Kidney capillary endothelial cell (primary cell): ENCODE measurements around the gene BCAS3.
"Not testable (repeated sequence)": the region's sequence is repeated elsewhere in the genome, so short reads cannot be mapped to it uniquely, and the experiment has no call there.

Experiments
- DNase-seq: peaks from one replicate; pipeline ENCODE4 v3.0.0-alpha.2; 2018; ENCODE audit warnings: low spot score

Gene BCAS3

DNA sequence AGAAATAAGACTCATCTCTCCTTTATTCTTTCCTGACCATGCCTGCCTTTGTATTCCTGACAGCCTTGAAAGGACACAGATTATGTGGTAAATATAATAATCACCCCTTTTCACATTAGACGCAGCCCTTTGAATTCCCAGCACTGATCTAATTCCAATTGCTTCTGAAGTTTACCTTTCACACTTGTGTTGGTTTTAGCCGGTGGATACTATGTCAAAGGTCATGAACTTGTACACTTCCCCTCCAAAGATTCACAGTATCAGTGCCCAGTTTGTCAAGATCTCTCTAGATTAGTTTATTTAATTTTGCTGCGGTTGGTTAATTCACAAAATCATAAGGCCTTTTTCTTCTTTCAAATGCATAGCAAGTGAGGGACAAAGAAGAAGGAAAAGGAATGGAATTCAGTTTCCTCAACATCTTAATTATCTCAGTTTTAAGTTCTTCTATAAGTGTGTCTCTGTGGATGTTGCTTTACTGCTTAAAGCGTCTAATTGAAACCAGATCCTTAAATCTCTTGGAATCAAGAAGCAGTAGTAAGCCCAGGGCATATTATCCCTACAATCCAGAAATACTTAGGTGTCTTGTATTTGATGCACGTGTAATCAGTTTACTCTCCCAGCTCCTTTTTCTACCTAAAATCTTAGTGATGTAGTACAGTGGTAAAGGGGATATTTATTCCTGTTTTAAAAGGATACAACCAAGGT, 547.7 kb downstream of the BCAS3 start:
- no peak for DNase-seq

DNA sequence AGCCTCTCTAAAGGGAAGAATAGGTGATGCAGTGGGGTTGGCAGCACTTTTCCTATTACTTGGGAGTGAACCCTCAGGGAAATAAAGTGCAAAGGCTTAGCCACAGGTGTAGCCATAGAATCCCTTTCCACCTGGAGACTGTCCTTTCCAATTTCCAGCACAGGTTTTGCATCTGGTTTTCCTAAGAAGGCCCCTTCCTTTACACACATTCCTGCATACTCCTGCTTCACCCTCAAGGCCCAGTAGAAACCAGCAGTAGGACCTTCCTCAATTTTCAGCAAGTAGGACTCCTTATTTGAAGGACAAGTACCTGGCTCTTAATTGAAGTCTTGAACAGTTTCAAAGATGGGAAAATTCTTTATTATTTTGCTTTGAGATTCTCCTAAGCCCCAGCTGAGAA, 550.2 kb downstream of the BCAS3 start:
- DNase-seq, result no peak

DNA sequence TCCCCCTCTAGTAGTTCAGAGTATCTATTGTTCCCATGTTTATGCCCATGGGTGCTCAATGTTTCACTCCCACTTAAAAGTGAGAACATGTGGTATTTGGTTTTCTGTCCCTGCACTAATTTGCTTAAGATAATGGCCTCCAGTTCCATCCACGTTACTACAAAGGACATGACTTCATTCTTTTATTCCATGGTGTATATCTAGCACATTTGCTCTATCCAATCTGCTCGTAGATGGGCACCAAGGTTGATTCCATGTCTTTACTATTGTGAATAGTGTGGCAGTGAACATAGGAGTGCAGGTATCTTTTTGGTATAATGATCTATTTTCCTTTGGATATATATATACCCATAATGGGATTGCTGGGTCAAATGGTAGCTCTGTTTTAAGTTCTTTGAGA, 552.8 kb downstream of the BCAS3 start:
- no peak for DNase-seq

DNA sequence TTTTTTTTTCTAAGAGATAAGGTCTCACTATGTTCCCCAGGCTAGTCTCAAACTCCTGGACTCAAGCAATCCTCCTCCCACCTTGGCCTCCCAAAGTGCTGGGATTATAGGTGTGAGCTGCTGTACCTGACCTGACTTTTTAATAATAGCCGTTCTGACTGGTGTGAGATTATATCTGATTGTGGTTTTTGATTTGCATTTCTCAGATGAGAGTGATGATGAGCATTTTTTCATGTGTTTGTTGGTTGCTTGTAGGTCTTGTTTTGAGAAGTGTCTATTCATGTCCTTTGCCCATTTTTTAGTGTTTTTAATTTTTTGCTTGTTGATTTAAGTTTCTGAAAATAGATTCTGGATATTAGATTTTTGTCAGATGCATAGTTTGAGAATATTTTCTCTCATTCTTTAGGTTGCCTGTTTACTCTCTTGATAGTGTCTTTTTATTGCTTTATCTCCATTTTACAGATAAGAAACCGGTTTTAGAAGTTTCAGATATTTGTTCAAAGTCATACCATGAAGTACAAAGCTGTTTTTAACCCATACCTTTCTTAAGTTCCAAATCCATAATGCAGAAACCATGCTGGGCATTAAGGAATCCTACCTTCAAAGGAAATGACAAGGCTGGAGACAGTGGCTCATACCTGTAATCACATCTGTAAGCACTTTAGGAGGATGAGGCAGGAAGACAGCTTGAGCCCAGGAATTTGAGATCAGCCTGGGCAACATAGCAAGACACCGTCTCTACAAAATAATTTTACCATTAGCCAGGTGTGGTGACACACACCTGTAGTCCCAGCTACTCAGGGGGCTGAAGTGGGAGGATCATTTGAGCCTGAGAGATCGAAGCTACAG, 553.5 kb downstream of the BCAS3 start:
- DNase-seq, result no peak

DNA sequence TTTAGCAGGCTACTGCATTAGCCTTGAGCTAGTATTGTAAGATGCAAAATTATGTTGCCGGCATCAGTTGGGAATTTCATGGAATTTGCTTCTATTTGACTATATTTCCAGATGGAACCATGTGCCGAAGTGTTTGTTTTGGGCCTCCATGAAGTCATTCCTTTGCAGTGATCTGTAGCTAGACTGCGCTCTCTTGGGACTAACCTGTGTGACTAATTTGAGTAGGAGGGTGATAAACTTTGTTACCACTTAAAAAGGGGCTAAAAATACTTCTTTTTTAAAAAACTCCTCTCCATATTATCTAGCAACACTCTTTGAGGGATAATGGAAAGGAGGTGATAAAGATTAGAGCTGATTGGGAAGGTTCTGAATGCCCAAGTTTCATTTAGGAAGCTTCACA, 555.2 kb downstream of the BCAS3 start:
- DNase-seq, result no peak

DNA sequence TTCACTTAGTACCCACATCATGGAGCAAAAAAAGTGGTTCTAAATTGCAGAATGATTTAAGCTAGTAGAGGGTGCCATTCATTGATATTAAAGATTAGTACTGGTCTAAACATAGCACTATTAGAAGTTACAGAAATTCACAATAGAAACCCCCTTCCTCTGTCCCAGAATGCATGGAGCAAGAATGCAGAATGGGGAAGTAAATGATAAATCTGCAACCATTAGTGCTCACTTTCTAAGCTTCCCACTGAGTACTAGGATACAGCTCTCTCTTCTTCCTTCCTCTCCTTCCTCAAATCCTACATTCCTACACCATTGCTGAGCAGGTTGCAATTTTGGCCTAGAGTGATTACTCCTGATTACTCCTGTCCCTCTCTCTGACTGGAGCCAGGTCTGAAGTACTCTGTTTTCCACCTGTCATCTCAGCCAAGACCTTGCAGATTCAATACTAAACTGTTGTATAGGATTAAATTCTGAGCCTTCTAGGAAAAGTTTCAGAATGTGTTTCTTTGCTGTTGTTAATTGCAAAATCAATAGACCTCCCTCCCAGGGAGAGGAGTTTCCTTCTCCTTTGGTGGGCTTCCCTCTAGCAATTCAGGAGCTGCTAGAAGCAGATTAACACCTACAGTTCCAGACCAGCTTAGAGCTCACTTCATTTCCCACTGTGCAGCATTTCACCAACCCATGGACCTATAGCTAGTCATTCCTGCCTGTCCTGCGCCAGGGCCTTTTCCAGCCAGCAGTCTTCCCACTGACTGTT, 556.5 kb downstream of the BCAS3 start:
- DNase-seq, result no peak

DNA sequence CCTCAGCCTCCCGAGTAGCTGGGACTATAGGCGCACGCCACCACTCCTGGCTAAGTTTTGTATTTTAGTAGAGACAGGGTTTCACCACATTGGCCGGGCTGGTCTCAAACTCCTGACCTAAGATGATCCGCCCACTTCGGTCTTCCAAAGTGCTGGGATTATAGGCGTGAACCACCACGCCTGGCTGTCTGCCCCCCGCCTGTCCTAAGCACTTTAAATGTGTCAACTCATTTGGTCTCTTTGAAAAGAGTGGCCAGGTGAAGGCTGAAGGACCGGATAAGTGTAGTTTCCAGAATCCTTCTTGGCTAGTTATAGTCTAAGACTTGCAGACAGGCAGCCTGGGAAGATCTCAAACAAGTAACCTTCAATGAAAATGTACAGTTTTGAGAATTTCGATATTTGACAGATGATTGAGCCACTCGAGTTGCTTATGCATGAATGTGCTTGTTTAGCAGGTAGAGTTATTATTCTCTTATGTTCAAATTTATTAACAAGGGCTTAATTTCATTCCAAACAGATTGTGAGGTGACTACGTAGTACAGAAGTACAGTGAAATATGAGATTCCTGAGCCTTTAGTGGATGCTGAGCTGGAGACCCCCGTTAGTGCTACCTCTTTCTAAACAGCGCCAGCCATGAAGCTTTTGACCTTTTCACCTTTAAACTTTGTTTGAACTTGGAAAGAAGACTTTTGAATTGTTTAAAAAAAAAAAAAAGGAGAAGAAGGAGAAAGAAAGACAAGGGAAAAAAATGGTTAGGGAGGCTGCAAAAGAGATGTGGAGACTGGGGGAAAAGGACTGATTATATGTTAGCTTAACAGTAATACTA, 557.6 kb downstream of the BCAS3 start:
- no peak for DNase-seq

DNA sequence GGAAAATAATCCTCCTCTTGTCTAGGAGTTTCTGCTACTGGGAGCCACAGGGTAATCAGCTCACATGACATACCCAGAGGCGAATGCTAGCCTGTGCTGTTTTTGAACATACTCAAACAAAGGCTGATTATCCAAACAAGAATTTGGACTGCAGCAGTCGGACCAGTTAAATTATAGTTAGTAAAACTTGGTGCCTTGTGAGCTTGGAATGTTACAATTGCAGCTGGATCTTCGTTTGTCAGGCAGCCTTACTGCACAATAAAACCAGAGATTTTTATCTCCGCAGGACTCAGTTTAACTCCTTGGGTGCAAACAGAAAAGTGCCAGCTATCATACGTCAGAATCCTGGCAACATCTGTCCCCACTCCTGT, 558.2 kb downstream of the BCAS3 start:
- DNase-seq, result no peak

DNA sequence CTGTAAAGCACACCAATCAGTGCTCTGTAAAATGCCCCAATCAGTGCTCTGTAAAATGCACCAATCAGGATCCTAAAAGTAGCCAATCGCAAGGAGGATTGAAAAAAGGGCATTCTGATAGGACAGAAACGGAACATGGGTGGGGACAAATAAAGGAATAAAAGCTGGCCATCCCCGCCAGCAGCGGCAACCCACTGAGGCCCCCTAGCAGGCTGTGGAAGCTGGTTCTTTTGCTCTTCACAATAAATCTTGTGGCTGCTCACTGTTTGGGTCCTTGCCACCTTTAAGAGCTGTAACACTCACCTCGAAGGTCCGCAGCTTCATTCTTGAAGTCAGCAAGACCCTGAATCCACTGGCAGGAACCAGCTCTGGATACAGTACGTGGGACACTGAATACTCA, 559.6 kb downstream of the BCAS3 start:
- DNase-seq, result no peak

DNA sequence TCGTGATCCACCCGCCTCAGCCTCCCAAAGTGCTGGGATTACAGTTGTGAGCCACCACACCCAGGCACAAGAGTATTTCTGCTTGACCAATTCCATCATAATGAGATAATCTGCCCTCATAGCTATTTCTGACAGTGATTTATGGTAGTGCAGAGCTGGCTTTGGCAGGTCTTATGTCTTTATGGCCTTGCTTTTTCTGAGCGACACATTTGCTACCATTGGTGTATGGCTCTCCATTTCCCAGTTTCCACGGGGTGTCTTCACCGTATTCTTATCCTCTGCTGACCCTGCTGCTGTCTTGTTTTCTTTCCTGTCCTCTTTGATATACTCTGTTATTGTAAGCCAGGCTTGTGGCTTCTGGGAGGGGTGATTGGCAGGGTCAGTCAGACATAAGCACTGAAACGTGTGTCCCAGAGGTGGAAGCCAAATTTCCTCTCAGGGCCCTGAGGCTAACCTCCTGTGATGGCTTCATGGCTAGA, 560.8 kb downstream of the BCAS3 start:
- DNase-seq, result no peak

DNA sequence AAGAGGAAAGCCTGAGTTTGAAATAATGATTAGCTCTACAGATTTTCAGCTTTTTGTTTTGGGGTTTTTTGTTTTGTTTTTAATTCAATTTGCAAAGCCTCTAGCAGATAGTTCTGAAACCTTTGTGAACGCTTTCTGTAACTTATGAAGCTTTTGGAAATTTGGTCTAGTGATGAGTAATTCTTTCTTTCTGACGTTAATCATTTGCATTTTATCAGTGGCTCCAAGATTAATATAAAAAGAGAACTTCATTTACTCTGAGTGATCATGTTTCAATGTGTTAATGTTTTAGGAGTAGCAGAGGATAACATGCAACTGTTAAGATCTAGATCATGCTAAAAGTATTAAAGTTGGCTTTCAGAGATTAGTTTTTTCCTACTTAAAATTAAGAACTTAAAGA, 561.7 kb downstream of the BCAS3 start:
- DNase-seq, result no peak

DNA sequence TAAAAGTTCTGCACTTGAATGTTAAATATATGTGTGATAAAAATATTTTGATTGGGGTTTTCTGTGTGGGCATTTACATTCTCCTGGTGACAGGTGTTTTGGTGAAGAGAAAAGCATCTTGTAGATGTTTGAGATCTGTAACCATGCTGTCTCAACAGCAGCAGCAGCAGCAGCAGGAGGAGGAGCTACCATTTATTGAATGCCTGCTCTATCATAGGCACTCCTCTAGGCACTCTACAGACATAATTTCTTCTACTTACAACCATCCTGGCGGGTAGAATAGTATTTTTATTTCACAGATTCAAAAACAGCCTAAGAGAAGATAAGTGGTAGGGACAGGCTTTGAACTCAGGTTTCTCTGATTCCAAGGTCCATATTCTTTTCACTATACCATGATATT, 562.3 kb downstream of the BCAS3 start:
- no peak for DNase-seq

DNA sequence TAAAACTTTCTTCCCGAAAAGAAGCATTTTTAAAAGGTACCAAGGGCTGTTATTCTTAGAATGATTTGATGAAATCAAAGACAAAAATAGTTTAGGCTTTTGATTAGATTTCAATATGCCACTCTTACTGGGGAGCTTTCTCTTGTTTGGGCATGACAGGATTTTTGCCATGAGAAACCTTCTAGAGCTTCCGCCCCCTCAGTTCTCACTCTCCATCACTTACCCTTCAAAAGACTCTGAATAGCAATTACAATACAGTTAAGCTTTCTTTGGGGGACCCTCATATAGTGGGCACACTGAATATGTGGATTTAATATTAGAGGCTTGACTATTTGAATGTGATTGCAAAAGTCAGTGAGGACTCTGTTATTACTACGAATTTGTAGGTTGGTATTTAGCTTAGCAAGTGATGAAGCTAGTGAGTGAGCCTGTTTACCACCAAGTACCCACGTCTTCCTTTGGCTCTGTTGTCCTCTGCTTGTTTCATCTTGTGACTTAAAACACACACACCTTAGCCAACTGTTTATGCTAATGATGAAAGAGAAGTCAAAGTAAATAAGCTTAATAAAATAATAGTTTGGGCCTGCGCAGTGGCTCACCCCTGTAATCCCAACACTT, 563.3 kb downstream of the BCAS3 start:
- no peak for DNase-seq

DNA sequence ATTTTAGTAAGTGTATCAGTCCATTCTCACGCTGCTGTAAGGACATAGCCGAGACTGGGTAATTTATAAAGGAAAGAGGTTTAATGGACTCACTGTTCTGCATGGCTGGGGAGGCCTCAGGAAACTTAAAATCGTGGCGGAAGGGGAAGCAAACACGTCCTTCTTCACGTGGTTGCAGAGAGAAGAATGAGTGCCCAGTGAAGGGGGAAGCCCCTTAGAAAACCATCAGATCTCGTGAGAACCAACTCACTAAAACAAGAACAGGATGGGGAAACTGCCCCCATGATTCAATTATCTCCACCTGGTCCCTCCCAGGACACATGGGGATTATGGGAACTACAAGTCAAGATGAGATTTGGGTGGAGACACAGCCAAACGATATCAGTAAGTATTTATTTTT, 567.3 kb downstream of the BCAS3 start:
- DNase-seq, result not testable (repeated sequence)

DNA sequence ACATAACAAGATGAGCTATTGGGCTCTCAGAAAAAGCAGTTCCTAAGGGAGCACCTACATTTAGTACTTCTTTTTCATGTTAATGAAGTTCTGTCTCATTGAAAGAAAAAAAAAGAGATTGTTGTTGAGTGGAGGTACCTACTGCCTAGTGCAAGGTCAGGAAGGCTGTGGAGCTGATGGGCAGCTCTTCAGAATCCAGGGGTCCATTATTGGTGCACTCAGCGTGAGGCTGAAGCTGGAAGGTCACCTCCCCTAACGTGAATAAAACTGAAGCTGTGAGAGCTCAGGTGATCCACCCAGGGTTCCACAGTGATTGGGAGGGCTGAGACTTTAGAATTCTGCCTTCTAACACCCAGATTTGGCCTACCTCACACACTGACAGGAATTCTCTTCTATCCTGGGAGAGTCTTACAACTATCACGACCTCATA, 568.1 kb downstream of the BCAS3 start:
- DNase-seq, result no peak

DNA sequence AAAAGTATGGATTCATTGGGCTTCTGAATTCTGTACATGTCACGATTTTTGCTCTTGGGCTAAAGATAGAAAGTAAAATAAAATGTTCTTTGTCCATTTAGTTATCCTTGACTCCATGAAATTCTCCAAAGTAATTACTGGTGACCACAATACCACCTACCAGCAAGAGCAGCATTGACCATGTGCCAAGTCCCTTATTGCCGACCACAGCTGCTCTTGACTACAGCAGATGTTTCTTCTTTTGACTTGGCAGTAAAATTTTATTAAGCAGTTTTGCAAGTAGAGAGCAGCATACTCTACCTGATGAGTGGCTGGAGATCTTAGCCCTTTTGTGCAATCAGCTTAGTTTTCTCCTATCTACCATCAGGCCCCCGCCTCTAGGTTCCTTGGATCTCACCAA, 569.8 kb downstream of the BCAS3 start:
- DNase-seq, result no peak

DNA sequence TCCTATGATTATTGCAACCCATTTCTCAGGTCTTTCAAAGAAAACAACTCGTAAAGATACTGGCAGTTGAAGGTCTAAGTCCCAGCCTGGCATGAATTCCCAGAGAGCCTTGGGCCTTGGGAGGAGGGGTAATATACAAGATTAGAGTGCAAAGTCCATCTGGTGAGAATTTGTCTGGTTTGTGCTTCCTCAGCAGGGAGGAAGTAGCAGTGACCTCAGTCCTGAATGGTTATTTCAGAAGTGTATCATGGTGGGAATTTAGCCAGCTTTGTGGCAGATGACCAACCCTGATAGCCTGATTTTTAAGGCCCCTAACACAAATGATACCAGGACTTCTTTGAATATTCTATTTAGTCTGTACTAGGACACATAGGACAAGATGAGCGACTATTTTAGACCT, 570.7 kb downstream of the BCAS3 start:
- peak; percentile 16 for DNase-seq

DNA sequence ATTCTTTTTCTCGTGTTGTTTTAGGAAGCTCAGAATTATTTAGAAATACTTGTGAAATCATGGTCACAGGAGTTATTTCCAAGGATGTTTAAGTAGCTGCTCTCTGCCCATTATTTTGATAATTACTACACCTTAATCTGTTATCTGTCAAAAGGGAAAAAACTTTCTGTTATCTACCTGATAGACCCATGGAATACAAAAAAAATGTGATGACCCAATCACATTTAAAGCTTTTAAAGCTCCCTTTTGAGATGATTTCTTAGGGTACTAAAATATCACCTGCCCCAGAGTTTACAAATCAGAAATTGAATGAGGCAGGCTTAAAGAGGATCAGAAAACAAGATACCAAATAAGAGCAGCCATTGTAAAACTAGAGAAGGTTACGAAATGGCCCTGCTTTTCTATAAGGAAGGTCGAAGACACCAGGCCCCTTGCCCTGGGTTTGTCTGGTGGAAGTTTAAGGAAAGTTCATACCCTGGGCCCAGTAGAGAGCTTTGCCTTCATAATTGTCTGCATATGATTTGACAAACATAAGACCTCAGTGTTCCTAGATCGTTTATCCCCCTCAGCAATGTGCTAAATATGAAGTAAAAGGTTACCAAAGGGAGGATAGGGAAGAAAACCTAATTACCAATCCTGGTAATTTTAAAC, 572.1 kb downstream of the BCAS3 start:
- no peak for DNase-seq

DNA sequence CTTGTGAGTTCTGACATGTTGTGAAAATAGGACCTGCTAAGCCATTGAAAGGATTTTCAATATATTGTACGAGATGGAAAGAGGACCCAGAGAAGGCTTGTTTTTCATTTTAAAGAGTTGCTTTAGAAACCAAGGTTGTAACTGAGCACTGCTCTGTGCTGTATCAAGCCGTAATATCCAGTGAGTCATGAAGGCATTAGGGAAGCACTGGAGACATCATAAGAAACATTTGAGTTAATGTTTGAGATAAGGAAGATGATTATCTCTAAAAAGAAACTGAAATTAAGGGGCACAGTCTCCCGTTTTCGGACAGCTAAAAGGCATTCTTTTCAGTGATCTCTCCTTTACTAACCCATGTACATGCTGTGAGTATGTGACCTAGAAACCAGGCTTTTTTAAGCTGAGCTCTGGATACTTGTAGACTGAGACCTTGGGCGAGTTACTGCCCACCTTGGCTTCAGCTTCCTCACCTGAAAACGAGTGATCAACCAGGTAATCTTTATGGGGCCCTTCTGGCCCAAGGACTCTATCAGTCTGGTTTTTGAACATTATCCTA, 572.8 kb downstream of the BCAS3 start:
- DNase-seq, result peak; percentile 26
